HCT116 (cell line): Measurements from ENCODE around the gene KRTAP5-4. TPM values are rescaled to one million over a fixed set of nuclear protein-coding genes. Genes with fewer than 3 reads are reported as not detected.

ENCODE experiments used
- ATAC-seq: fragments of 200-7000 bp; cut with Tn5 transposase; 2 replicates; pipeline ENCODE4 v1.9.1; 2020; ENCODE audit warnings: mild to moderate bottlenecking, moderate library complexity
- BruUV-seq: library from RNA; stranded (reverse); fragments of 400-500 nt; replicated peaks from 2 replicates; lab custom pipeline; 2021; lab: Mats Ljungman, UMichigan
- CTCF ChIA-PET: fragments of 300-600 bp; sonication (Branson Sonifier 250); formaldehyde crosslinking; loops from one replicate; lab custom pipeline; 2021; ENCODE audit warnings: antibody characterized with exemption; lab: Charles Lee
- POLR2A ChIA-PET: fragments of 300-600, 350-600 bp; sonication (Branson Sonifier 250); formaldehyde crosslinking; loops from one replicate; lab custom pipeline; 2021; ENCODE audit warnings: antibody characterized with exemption; lab: Charles Lee
- RAD21 ChIA-PET, 2 experiments: fragments of 300-600 bp; sonication (Branson Sonifier 250); formaldehyde crosslinking; loops; one replicate each; lab custom pipeline; 2023; ENCODE audit warnings: low total read pairs in 2 of 2; ENCODE audit not compliant: uncharacterized antibody in 2 of 2, unreplicated experiment in 2 of 2, low non-redundant PET in 1 of 2; lab: Charles Lee
- DNase-seq: peaks from one replicate; pipeline ENCODE4 v3.0.0-alpha.2; 2010; ENCODE audit warnings: low read depth, low spot score
- H2AFZ ChIP-seq: fragments of 200-600 bp; shearing (Covaris generic), sonication (generic); 2 replicates; pipeline ENCODE4 v1.6.1; 2017; ENCODE audit warnings: low read depth, mixed run types, mixed read lengths, antibody characterized with exemption, low read length; ENCODE audit not compliant: poor library complexity, severe bottlenecking
- H3K27ac ChIP-seq: 2 replicates; pipeline ENCODE4 v1.5.1; 2012; ENCODE audit warnings: low read depth, low read length
- H3K27me3 ChIP-seq: fragments of 200-600 bp; sonication (generic); 2 replicates; pipeline ENCODE4 v1.6.1; 2016; ENCODE audit warnings: mixed run types, low read length, mixed read lengths; ENCODE audit not compliant: insufficient read depth
- H3K36me3 ChIP-seq, 2 experiments: fragments of 200-500 bp in 1 of 2; fragments of 200-600 bp in 1 of 2; sonication (Bioruptor generic) in 1 of 2; sonication (generic) in 1 of 2; 2 replicates each; pipeline versions ENCODE4 v1.5.1 to v1.6.1; 2014 to 2016; ENCODE audit warnings: low read length in 2 of 2, inconsistent platforms in 1 of 2, mixed read lengths in 1 of 2, mixed run types in 1 of 2; ENCODE audit not compliant: insufficient read depth in 2 of 2, control insufficient read depth in 1 of 2
- H3K4me1 ChIP-seq, 2 experiments: fragments of 200-600 bp in 1 of 2; sonication (generic) in 1 of 2; 2 replicates each; pipeline versions ENCODE4 v1.5.1 to v1.6.1; 2012 to 2017; ENCODE audit warnings: low read length in 2 of 2, inconsistent platforms in 1 of 2, mild to moderate bottlenecking in 1 of 2, mixed read lengths in 1 of 2, mixed run types in 1 of 2, moderate library complexity in 1 of 2; ENCODE audit not compliant: insufficient read depth in 2 of 2, control insufficient read depth in 1 of 2
- H3K4me2 ChIP-seq: fragments of 200-600 bp; sonication (generic); 2 replicates; pipeline ENCODE4 v1.6.1; 2017; ENCODE audit warnings: mixed run types, low read length, mixed read lengths
- H3K4me3 ChIP-seq, 2 experiments: fragments of 200-600 bp in 1 of 2; sonication (generic) in 1 of 2; replicated peaks in 1 of 2; 2 replicates each; pipeline ENCODE4 v1.5.1; 2011 to 2016; ENCODE audit warnings: low read length in 2 of 2, control low read depth in 1 of 2, low read depth in 1 of 2, mild to moderate bottlenecking in 1 of 2, mixed read lengths in 1 of 2, mixed run types in 1 of 2
- H3K79me2 ChIP-seq: fragments of 200-600 bp; sonication (generic); 2 replicates; pipeline ENCODE4 v1.6.1; 2017; ENCODE audit warnings: mild to moderate bottlenecking, mixed run types, low read length, moderate library complexity, mixed read lengths; ENCODE audit not compliant: insufficient read depth
- H3K9ac ChIP-seq: fragments of 200-600 bp; sonication (generic); 2 replicates; pipeline ENCODE4 v1.6.1; 2016; ENCODE audit warnings: low read length, mixed read lengths
- H3K9me2 ChIP-seq: fragments of 200-600 bp; sonication (generic), shearing (Covaris generic); 2 replicates; pipeline ENCODE4 v1.6.1; 2017; ENCODE audit warnings: mixed run types, mild to moderate bottlenecking, moderate library complexity; ENCODE audit not compliant: insufficient read depth
- H3K9me3 ChIP-seq, 2 experiments: fragments of 200-500 bp in 1 of 2; fragments of 200-600 bp in 1 of 2; sonication (Bioruptor generic) in 1 of 2; sonication (generic) in 1 of 2; 2 replicates each; pipeline ENCODE4 v1.6.1; 2014 to 2017; ENCODE audit warnings: low read length in 2 of 2, mixed read lengths in 2 of 2, inconsistent platforms in 1 of 2, low read depth in 1 of 2, mild to moderate bottlenecking in 1 of 2, mixed run types in 1 of 2, moderate library complexity in 1 of 2; ENCODE audit not compliant: control insufficient read depth in 1 of 2, insufficient read depth in 1 of 2
- H4K20me1 ChIP-seq: fragments of 200-600 bp; sonication (generic), shearing (Covaris generic); 2 replicates; pipeline ENCODE4 v1.6.1; 2017; ENCODE audit warnings: mixed run types, mild to moderate bottlenecking, moderate library complexity; ENCODE audit not compliant: insufficient read depth
- CBX3 ChIP-seq: IDR thresholded peaks from 2 replicates; pipeline ENCODE4 v1.6.1; 2012; ENCODE audit warnings: low read depth
- CEBPB ChIP-seq: IDR thresholded peaks from 2 replicates; pipeline ENCODE4 v1.6.1; 2012; ENCODE audit warnings: low read depth
- CTCF ChIP-seq, 3 experiments: fragments of 200-600 bp in 1 of 3; sonication (generic) in 1 of 3; IDR thresholded peaks in 2 of 3; conservative IDR thresholded peaks in 1 of 3; 2 replicates each; pipeline ENCODE4 v1.5.1; 2012 to 2017; ENCODE audit warnings: low read depth in 2 of 3, low read length in 2 of 3, antibody characterized with exemption in 1 of 3, borderline replicate concordance in 1 of 3, control low read depth in 1 of 3, mild to moderate bottlenecking in 1 of 3, mixed read lengths in 1 of 3, mixed run types in 1 of 3, moderate library complexity in 1 of 3; ENCODE audit not compliant: insufficient read depth in 1 of 3
- ELF1 ChIP-seq: IDR thresholded peaks from 2 replicates; pipeline ENCODE4 v1.6.1; 2012; ENCODE audit warnings: low read depth, borderline replicate concordance
- EZH2 ChIP-seq: fragments of 200-600 bp; sonication (generic); IDR thresholded peaks from 2 replicates; pipeline ENCODE4 v1.6.1; 2017; ENCODE audit warnings: antibody characterized with exemption, mixed run types
- FOSL1 ChIP-seq: IDR thresholded peaks from 2 replicates; pipeline ENCODE4 v1.6.1; 2012; ENCODE audit warnings: low read depth
- POLR2A ChIP-seq: IDR thresholded peaks from 2 replicates; pipeline ENCODE4 v1.7.0; 2011; ENCODE audit warnings: borderline replicate concordance; ENCODE audit not compliant: insufficient read depth, insufficient read length; ENCODE audit errors: extremely low read depth
- POLR2AphosphoS5 ChIP-seq: IDR thresholded peaks from 2 replicates; pipeline ENCODE4 v1.6.1; 2011; ENCODE audit warnings: mild to moderate bottlenecking, low read depth, low read length, moderate library complexity
- RAD21 ChIP-seq: IDR thresholded peaks from 2 replicates; pipeline ENCODE4 v1.6.1; 2012; ENCODE audit warnings: low read depth, mild to moderate bottlenecking
- SP1 ChIP-seq: IDR thresholded peaks from 2 replicates; pipeline ENCODE4 v1.6.1; 2012; ENCODE audit warnings: low read depth
- SRF ChIP-seq: IDR thresholded peaks from 2 replicates; pipeline ENCODE4 v1.6.1; 2012; ENCODE audit warnings: low read depth
- TCF7L2 ChIP-seq: IDR thresholded peaks from 2 replicates; pipeline ENCODE4 v1.7.0; 2011; ENCODE audit warnings: borderline replicate concordance, inconsistent platforms; ENCODE audit not compliant: insufficient read depth, insufficient read length; ENCODE audit errors: extremely low read depth
- ZFX ChIP-seq: fragments of 450-650 bp; IDR thresholded peaks from 2 replicates; pipeline ENCODE4 v1.6.1; 2017
- ZNF274 ChIP-seq: fragments of 200-500 bp; sonication (Bioruptor generic); IDR thresholded peaks from 2 replicates; pipeline ENCODE4 v1.6.1; 2014; ENCODE audit warnings: mild to moderate bottlenecking, low read depth, low read length, inconsistent platforms
- intact Hi-C: fragments of 100-400 bp; cut with micrococcal nuclease; formaldehyde crosslinking; loops from 2 replicates; pipeline ENCODE4 v1.10.0; 2022
- total RNA-seq: library from RNA; stranded (reverse); gene quantifications from one replicate; pipeline ENCODE4 v1.2.1, GENCODE V29; 2021; ENCODE audit not compliant: unreplicated experiment
- TF ChIP-seq, protein P1 (sequence below): IDR thresholded peaks from 2 replicates; pipeline ENCODE4 v1.6.1; 2012

Gene KRTAP5-4
- total RNA-seq, 1 experiment from 2014 or later, result not detected

DNA sequence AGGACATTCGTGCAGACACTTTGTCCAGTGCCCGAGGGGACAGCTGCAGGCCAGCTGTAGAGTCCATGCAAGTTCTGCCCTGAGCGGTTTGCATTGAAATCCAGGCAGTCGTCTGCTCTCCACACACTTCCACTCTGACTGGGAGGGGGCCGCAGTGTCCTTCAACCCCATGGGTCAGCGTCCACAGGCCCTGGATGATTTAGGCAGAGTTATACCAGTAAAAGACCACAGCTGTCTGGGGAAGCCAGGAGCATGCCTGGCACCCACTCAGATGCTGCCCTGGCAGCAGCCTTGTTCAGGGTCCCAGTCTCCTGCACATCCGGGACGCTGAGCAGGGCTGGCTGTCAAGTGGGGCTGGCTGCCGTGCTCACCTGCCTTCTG is 34.1 kb upstream of the KRTAP5-4 start:
- Histone ChIP-seq H3K36me3 (no peaks in the 10 kb centered on the region), H3K27me3 (no peaks in the 10 kb centered on the region)
- CTCF ChIA-PET, result no interaction called here
- BruUV-seq, result no TSS peak
- RAD21 ChIA-PET, result no interaction called here
- POLR2A ChIA-PET, result no interaction called here
- TF ChIP-seq POLR2AphosphoS5, result no peak
- TF ChIP-seq TCF7L2, result no peak
- TF ChIP-seq, all 23 proteins: peak for 0
- ATAC-seq, result no peak
- peaks cover 0 to 7% of the 10 kb centered on the region in 2 experiments; a peak in 3 of 4 replicates for H3K4me1 ChIP-seq
- no peak for DNase-seq
- no peaks in the 10 kb centered on the region for H3K79me2 ChIP-seq
- no peak overlapping the region for H3K9ac ChIP-seq
- no peak overlapping the region; the same call in 1 of the 2 replicates for H3K27ac ChIP-seq
- no peaks in the 10 kb centered on the region for H3K9me2 ChIP-seq
- no peak overlapping the region for H2AFZ ChIP-seq
- no peaks in the 10 kb centered on the region for H3K9me3 ChIP-seq
- H3K4me3 ChIP-seq, result no peak overlapping the region
- intact Hi-C loops, result no loop called here
- no peak overlapping the region for H3K4me2 ChIP-seq
- H4K20me1 ChIP-seq, result no peaks in the 10 kb centered on the region

GRCh38 chr11:1655168-1656060 is 33.5 kb upstream of the KRTAP5-4 start:
- H3K4me3 ChIP-seq, result no peak overlapping the region
- H3K27ac ChIP-seq, result peak overlapping the region; percentile 12; the same call in 1 of the 2 replicates
- no peak overlapping the region for H2AFZ ChIP-seq
- H3K9me3 ChIP-seq, result no peaks in the 10 kb centered on the region
- H3K36me3 ChIP-seq, result no peaks in the 10 kb centered on the region
- POLR2A ChIA-PET, result no interaction called here
- DNase-seq, result no peak
- RAD21 ChIA-PET, result no interaction called here
- no peaks in the 10 kb centered on the region for H3K27me3 ChIP-seq
- intact Hi-C loops, result no loop called here
- H3K9me2 ChIP-seq, result no peaks in the 10 kb centered on the region
- peaks cover 0 to 7% of the 10 kb centered on the region in 2 experiments; a peak in 3 of 4 replicates for H3K4me1 ChIP-seq
- no peak overlapping the region for H3K9ac ChIP-seq
- CTCF ChIA-PET, result interaction anchor here (0.7 kb wide), 1 partner anchor 177 kb away, joined by 3 read pairs; no protein-coding TSS in a partner anchor
- H4K20me1 ChIP-seq, result no peaks in the 10 kb centered on the region
- no peak overlapping the region for H3K4me2 ChIP-seq
- BruUV-seq, result no TSS peak
- TF ChIP-seq, protein P1, sequence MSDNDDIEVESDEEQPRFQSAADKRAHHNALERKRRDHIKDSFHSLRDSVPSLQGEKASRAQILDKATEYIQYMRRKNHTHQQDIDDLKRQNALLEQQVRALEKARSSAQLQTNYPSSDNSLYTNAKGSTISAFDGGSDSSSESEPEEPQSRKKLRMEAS, result no peak
- no peak for TF ChIP-seq ELF1
- no peak for TF ChIP-seq ZFX
- no peak for TF ChIP-seq POLR2AphosphoS5
- TF ChIP-seq EZH2, result no peak
- no peak for TF ChIP-seq CBX3
- TF ChIP-seq CEBPB, result no peak
- TF ChIP-seq POLR2A, result no peak
- no peak for TF ChIP-seq SP1
- no peak for TF ChIP-seq SRF
- TF ChIP-seq ZNF274, result no peak
- TF ChIP-seq RAD21, result no peak
- no peak for TF ChIP-seq TCF7L2
- TF ChIP-seq CTCF (IDR thresholded peaks at IDR 0.05 in 2 of 3, conservative IDR thresholded peaks at IDR 0.05 in 1 of 3; ENCODE audit: borderline replicate concordance in 1 of 3, insufficient read depth in 1 of 3, low read depth in 2 of 3, low read length in 2 of 3), result no peak
- no peak for TF ChIP-seq FOSL1
- TF ChIP-seq, all 23 proteins: peak for 0
- no peak for ATAC-seq
- no peaks in the 10 kb centered on the region for H3K79me2 ChIP-seq
